T47D (cell line): ENCODE data around the gene SELENOO.

Experiments used
- DNase-seq, 2 experiments: peaks; one replicate each; pipeline versions ENCODE4 v3.0.0 to v3.0.0-alpha.2; 2011 to 2012; ENCODE audit warnings: low read depth in 1 of 2, low spot score in 1 of 2
- JUND ChIP-seq: IDR thresholded peaks from 2 replicates; pipeline ENCODE4 v1.6.1; 2012; ENCODE audit warnings: low read depth
- in situ Hi-C: cut with HindIII; loops from 2 replicates; pipeline ENCODE4 v1.10.0; 2016; ENCODE audit warnings: low sequenced_read_pairs, low pct_unique_long_range_greater_than_20kb

SELENOO gene

GRCh38 chr22:50220603-50221409 is 20.0 kb downstream of the SELENOO start:
- in situ Hi-C loops: no loop called here
- no peak for TF ChIP-seq JUND

GRCh38 chr22:50221410-50222300 is 20.8 kb downstream of the SELENOO start:
- DNase-seq: no peak
- no peak for TF ChIP-seq JUND
- in situ Hi-C loops: no loop called here

More at GRCh38 chr22:50220603-50221409, 20.0 kb downstream of the SELENOO start:
- no peak for DNase-seq

DNA sequence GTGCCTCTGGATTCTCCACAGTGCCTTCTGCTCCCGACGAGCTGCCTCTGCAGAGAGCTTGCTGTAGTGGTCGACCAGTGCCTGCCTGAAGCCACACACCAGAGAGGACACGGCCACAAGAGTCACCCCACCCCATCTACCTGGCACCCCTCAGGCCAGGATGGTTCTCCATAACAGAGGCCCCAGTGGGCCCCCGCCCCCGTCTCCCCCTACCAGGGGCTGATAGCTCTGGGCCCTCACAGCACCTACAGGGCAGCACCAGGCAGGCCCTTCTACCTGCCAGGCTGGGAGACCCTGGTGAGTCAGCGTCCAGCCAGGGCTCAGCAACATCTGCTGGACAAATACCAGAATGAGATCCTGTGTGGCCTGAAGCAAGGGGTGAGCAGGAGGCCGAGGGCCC is 21.7 kb downstream of the SELENOO start:
- no peak for TF ChIP-seq JUND
- no peak for DNase-seq
- in situ Hi-C loops: no loop called here

DNA sequence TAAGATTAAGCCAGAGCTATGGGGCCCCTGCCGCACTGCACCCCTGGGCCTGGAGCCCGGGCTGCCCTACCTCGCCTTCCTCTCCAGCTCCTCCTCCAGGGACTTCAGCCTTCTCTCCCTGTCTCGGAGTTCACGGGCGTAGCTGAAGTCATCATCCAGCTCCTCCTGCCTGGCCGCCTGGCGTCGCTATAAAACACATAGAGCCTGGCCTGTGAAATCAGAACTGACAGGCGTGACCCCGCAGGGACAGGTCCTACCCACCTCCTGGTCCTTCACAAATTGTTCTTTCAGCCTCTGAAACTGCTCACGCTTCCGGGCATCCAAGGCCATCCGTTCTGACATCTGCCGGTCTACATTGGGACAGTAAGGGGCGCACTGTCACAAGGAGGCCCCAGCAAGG is 23.3 kb downstream of the SELENOO start:
- TF ChIP-seq JUND: no peak
- no peak for DNase-seq
- in situ Hi-C loops: no loop called here

- in situ Hi-C loops: no loop called here
Measured at GRCh38 chr22:50225200-50225969, 24.6 kb downstream of the SELENOO start.

GRCh38 chr22:50226063-50226874 is 25.5 kb downstream of the SELENOO start:
- no peak for TF ChIP-seq JUND
- no peak for DNase-seq
- in situ Hi-C loops: no loop called here

More at GRCh38 chr22:50225200-50225969, 24.6 kb downstream of the SELENOO start:
- no peak for DNase-seq
- TF ChIP-seq JUND: no peak

DNA sequence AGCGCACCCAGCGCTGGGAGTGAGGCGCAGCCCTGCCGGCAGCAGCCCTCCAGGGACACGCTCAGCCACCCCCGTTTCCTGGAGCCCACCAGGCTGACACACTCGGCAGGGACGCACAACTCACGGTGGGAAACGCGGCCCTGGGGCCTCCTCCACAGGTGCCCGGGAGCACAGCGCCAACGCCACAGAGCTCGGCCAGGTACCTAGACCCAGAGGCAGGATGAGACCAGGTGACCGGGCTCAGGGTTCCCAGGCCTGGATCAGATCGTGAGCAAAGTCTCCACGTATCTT is 26.0 kb downstream of the SELENOO start:
- in situ Hi-C loops: no loop called here
- DNase-seq: no peak
- TF ChIP-seq JUND: no peak

GRCh38 chr22:50227579-50228215 is 26.9 kb downstream of the SELENOO start:
- no peak for DNase-seq
- no peak for TF ChIP-seq JUND
- in situ Hi-C loops: no loop called here

- no peak for DNase-seq
- in situ Hi-C loops: no loop called here
- no peak for TF ChIP-seq JUND
Measured at GRCh38 chr22:50228366-50228765, 27.6 kb downstream of the SELENOO start.

DNA sequence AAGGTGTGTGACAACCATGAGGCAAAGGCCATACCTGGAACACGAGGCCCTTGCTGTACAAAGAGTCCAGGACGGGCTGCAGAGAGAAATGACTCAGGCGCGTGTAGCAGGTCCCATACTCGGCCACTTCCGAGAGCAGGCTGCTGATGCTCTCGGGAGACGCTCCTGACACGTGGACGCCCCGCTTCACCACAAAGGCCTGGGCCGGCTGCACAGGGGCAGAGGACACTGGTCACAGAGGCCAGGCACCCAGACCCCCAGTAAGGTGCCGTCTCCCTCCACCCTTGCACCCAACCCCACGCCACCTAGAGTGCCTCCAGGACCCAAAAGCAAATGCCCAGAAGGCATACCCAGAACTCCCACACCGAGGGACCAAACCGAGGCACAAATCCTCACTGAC is 28.6 kb downstream of the SELENOO start:
- in situ Hi-C loops: no loop called here
- no peak for DNase-seq
- no peak for TF ChIP-seq JUND

- no peak for DNase-seq
- TF ChIP-seq JUND: no peak
- in situ Hi-C loops: no loop called here
Measured at GRCh38 chr22:50232481-50233151, 31.8 kb downstream of the SELENOO start.
